ENCODE measurements around the gene IFI16.
"Not testable (repeated sequence)": the region's sequence is repeated elsewhere in the genome, so short reads cannot be mapped to it uniquely, and the experiment has no call there.

Gene IFI16

GRCh38 chr1:159025043-159025442 lies 15.3 kb downstream of the IFI16 start:
- no peak overlapping the region for H3K9ac ChIP-seq (ENCODE audit: low read length)
- no peak overlapping the region for H2BK5ac ChIP-seq (ENCODE audit: low read depth, low read length, poor library complexity)

GRCh38 chr1:159026841-159027240 lies 17.1 kb downstream of the IFI16 start:
- H2AK5ac ChIP-seq (ENCODE audit: low read length); H3K9me3 ChIP-seq (ENCODE audit: insufficient read depth, low read depth, low read length): not testable (repeated sequence)

More at GRCh38 chr1:159025043-159025442, 15.3 kb downstream of the IFI16 start:
- H2AFZ ChIP-seq (ENCODE audit: insufficient read depth, low read length, poor library complexity): no peak overlapping the region
- no peak overlapping the region for H3K4me3 ChIP-seq (ENCODE audit: low read depth, low read length)
- no peaks in the 10 kb centered on the region for H3K36me3 ChIP-seq (ENCODE audit: control insufficient read depth in 1 of 2, insufficient read depth in 2 of 2, low read length in 2 of 2)
- H3K79me2 ChIP-seq (ENCODE audit: control insufficient read depth, insufficient read depth, low read length, poor library complexity): no peaks in the 10 kb centered on the region
- H4K91ac ChIP-seq (ENCODE audit: low read depth, low read length): no peak overlapping the region
- no peak overlapping the region for H3K14ac ChIP-seq (ENCODE audit: low read length)
- H3K18ac ChIP-seq (ENCODE audit: low read length): no peak overlapping the region
- H3K23ac ChIP-seq (ENCODE audit: low read length): no peak overlapping the region
- H2BK120ac ChIP-seq (ENCODE audit: insufficient read depth, low read length, poor library complexity): no peak overlapping the region
- no CpG with 5 or more reads among the region's 7 CpGs for WGBS (ENCODE audit: extremely low coverage, insufficient coverage, insufficient read length)
- no peaks in the 10 kb centered on the region for H3K27me3 ChIP-seq (ENCODE audit: insufficient read depth, low read length)
- no peak for DNase-seq
- H3K9me3 ChIP-seq (ENCODE audit: insufficient read depth, low read depth, low read length): no peaks in the 10 kb centered on the region
- H3K4me1 ChIP-seq (ENCODE audit: control insufficient read depth in 1 of 2, insufficient read depth in 2 of 2, low read length in 2 of 2): no peaks in the 10 kb centered on the region
- H4K12ac ChIP-seq (ENCODE audit: low read depth, low read length): no peak overlapping the region
- no peak overlapping the region for H2AK5ac ChIP-seq (ENCODE audit: low read length)
- no peak overlapping the region for H3K4ac ChIP-seq (ENCODE audit: low read depth, low read length)
- H3K79me1 ChIP-seq (ENCODE audit: low read length): no peaks in the 10 kb centered on the region
- H3K27ac ChIP-seq (ENCODE audit: low read depth, low read length): no peak overlapping the region
- no peak overlapping the region for H4K8ac ChIP-seq (ENCODE audit: low read depth, low read length)
- no peak overlapping the region for H3K4me2 ChIP-seq (ENCODE audit: low read length)
- no peak overlapping the region for H2BK12ac ChIP-seq (ENCODE audit: low read length)

GRCh38 chr1:159030311-159030710 lies 20.6 kb downstream of the IFI16 start:
- H2AK5ac ChIP-seq (ENCODE audit: low read length): no peak overlapping the region
- no peaks in the 10 kb centered on the region for H3K9me3 ChIP-seq (ENCODE audit: insufficient read depth, low read depth, low read length)
- H3K4me2 ChIP-seq (ENCODE audit: low read length): no peak overlapping the region
- peaks cover 0 to 4% of the 10 kb centered on the region in 2 experiments for H3K4me1 ChIP-seq (ENCODE audit: control insufficient read depth in 1 of 2, insufficient read depth in 2 of 2, low read length in 2 of 2)
- H4K12ac ChIP-seq (ENCODE audit: low read depth, low read length): no peak overlapping the region
- H3K9ac ChIP-seq (ENCODE audit: low read length): no peak overlapping the region
- no peak overlapping the region for H3K18ac ChIP-seq (ENCODE audit: low read length)
- no peak overlapping the region for H3K27ac ChIP-seq (ENCODE audit: low read depth, low read length)
- H3K23ac ChIP-seq (ENCODE audit: low read length): no peak overlapping the region
- no peak overlapping the region for H2AFZ ChIP-seq (ENCODE audit: insufficient read depth, low read length, poor library complexity)
- no peaks in the 10 kb centered on the region for H3K27me3 ChIP-seq (ENCODE audit: insufficient read depth, low read length)
- no peaks in the 10 kb centered on the region for H3K79me2 ChIP-seq (ENCODE audit: control insufficient read depth, insufficient read depth, low read length, poor library complexity)
- no peak overlapping the region for H4K91ac ChIP-seq (ENCODE audit: low read depth, low read length)
- H3K36me3 ChIP-seq (ENCODE audit: control insufficient read depth in 1 of 2, insufficient read depth in 2 of 2, low read length in 2 of 2): peaks cover 0 to 1% of the 10 kb centered on the region in 2 experiments
- no peaks in the 10 kb centered on the region for H3K79me1 ChIP-seq (ENCODE audit: low read length)
- WGBS (ENCODE audit: extremely low coverage, insufficient coverage, insufficient read length): no CpG with 5 or more reads among the region's 1 CpG
- no peak overlapping the region for H4K8ac ChIP-seq (ENCODE audit: low read depth, low read length)
- no peak overlapping the region for H2BK5ac ChIP-seq (ENCODE audit: low read depth, low read length, poor library complexity)
- H3K4ac ChIP-seq (ENCODE audit: low read depth, low read length): no peak overlapping the region
- H3K4me3 ChIP-seq (ENCODE audit: low read depth, low read length): no peak overlapping the region
- no peak for DNase-seq
- no peak overlapping the region for H2BK12ac ChIP-seq (ENCODE audit: low read length)
- no peak overlapping the region for H3K14ac ChIP-seq (ENCODE audit: low read length)
- no peak overlapping the region for H2BK120ac ChIP-seq (ENCODE audit: insufficient read depth, low read length, poor library complexity)

More at GRCh38 chr1:159026841-159027240, 17.1 kb downstream of the IFI16 start:
- H3K4me2 ChIP-seq (ENCODE audit: low read length); H4K8ac ChIP-seq (ENCODE audit: low read depth, low read length); H3K36me3 ChIP-seq (ENCODE audit: control insufficient read depth in 1 of 2, insufficient read depth in 2 of 2, low read length in 2 of 2); H2BK12ac ChIP-seq (ENCODE audit: low read length); H4K91ac ChIP-seq (ENCODE audit: low read depth, low read length); DNase-seq; H3K14ac ChIP-seq (ENCODE audit: low read length); H2BK120ac ChIP-seq (ENCODE audit: insufficient read depth, low read length, poor library complexity); H3K4me1 ChIP-seq (ENCODE audit: control insufficient read depth in 1 of 2, insufficient read depth in 2 of 2, low read length in 2 of 2); H3K27me3 ChIP-seq (ENCODE audit: insufficient read depth, low read length); H3K79me2 ChIP-seq (ENCODE audit: control insufficient read depth, insufficient read depth, low read length, poor library complexity); H3K4me3 ChIP-seq (ENCODE audit: low read depth, low read length); H3K79me1 ChIP-seq (ENCODE audit: low read length); H3K9ac ChIP-seq (ENCODE audit: low read length); H4K12ac ChIP-seq (ENCODE audit: low read depth, low read length); H3K27ac ChIP-seq (ENCODE audit: low read depth, low read length); H3K4ac ChIP-seq (ENCODE audit: low read depth, low read length); H3K18ac ChIP-seq (ENCODE audit: low read length); H2BK5ac ChIP-seq (ENCODE audit: low read depth, low read length, poor library complexity); H3K23ac ChIP-seq (ENCODE audit: low read length); H2AFZ ChIP-seq (ENCODE audit: insufficient read depth, low read length, poor library complexity): not testable (repeated sequence)
- no CpG with 5 or more reads among the region's 2 CpGs for WGBS (ENCODE audit: extremely low coverage, insufficient coverage, insufficient read length)

- H3K18ac ChIP-seq (ENCODE audit: low read length): peak overlapping the region; percentile 40
- no peak overlapping the region for H2AK5ac ChIP-seq (ENCODE audit: low read length)
- no peak overlapping the region for H3K23ac ChIP-seq (ENCODE audit: low read length)
- no peak overlapping the region for H3K9ac ChIP-seq (ENCODE audit: low read length)
- H3K4me3 ChIP-seq (ENCODE audit: low read depth, low read length): no peak overlapping the region
- no CpG with 5 or more reads among the region's 3 CpGs for WGBS (ENCODE audit: extremely low coverage, insufficient coverage, insufficient read length)
- H3K79me1 ChIP-seq (ENCODE audit: low read length): no peaks in the 10 kb centered on the region
- no peak overlapping the region for H2BK5ac ChIP-seq (ENCODE audit: low read depth, low read length, poor library complexity)
- no peak overlapping the region for H4K12ac ChIP-seq (ENCODE audit: low read depth, low read length)
- H4K91ac ChIP-seq (ENCODE audit: low read depth, low read length): no peak overlapping the region
- H4K8ac ChIP-seq (ENCODE audit: low read depth, low read length): peak overlapping the region; percentile 38
- H3K4ac ChIP-seq (ENCODE audit: low read depth, low read length): no peak overlapping the region
- DNase-seq: no peak
- H3K27ac ChIP-seq (ENCODE audit: low read depth, low read length): no peak overlapping the region
- H3K4me2 ChIP-seq (ENCODE audit: low read length): no peak overlapping the region
- H3K27me3 ChIP-seq (ENCODE audit: insufficient read depth, low read length): no peaks in the 10 kb centered on the region
- peaks cover 0 to 1% of the 10 kb centered on the region in 2 experiments for H3K36me3 ChIP-seq (ENCODE audit: control insufficient read depth in 1 of 2, insufficient read depth in 2 of 2, low read length in 2 of 2)
- no peak overlapping the region for H2BK12ac ChIP-seq (ENCODE audit: low read length)
- H2BK120ac ChIP-seq (ENCODE audit: insufficient read depth, low read length, poor library complexity): no peak overlapping the region
- no peaks in the 10 kb centered on the region for H3K79me2 ChIP-seq (ENCODE audit: control insufficient read depth, insufficient read depth, low read length, poor library complexity)
- H3K14ac ChIP-seq (ENCODE audit: low read length): no peak overlapping the region
- no peaks in the 10 kb centered on the region for H3K9me3 ChIP-seq (ENCODE audit: insufficient read depth, low read depth, low read length)
- H3K4me1 ChIP-seq (ENCODE audit: control insufficient read depth in 1 of 2, insufficient read depth in 2 of 2, low read length in 2 of 2): peaks cover 0 to 4% of the 10 kb centered on the region in 2 experiments
- H2AFZ ChIP-seq (ENCODE audit: insufficient read depth, low read length, poor library complexity): no peak overlapping the region
Measured at GRCh38 chr1:159030877-159031447, 21.3 kb downstream of the IFI16 start.
